Epidermal melanocyte (primary cell): ENCODE measurements around the gene EXOC6.

ENCODE experiments used
- DNase-seq: peaks from one replicate; pipeline ENCODE4 v3.0.0; 2011; ENCODE audit warnings: low spot score; ENCODE audit not compliant: insufficient read length

EXOC6 gene

GRCh38 chr10:93064874-93065660, 216.7 kb downstream of the EXOC6 start:
- no peak for DNase-seq

- no peak for DNase-seq
Observed at GRCh38 chr10:93065675-93066543, 217.6 kb downstream of the EXOC6 start.

- DNase-seq = no peak
Observed at GRCh38 chr10:93066544-93066913, 218.2 kb downstream of the EXOC6 start.

- no peak for DNase-seq
Observed at GRCh38 chr10:93067443-93068365, 219.4 kb downstream of the EXOC6 start.

- no peak for DNase-seq
Observed at GRCh38 chr10:93068411-93069244, 220.3 kb downstream of the EXOC6 start.

- DNase-seq = no peak
Observed at GRCh38 chr10:93069245-93069561, 220.9 kb downstream of the EXOC6 start.

- DNase-seq = no peak
Observed at GRCh38 chr10:93070378-93071176, 222.3 kb downstream of the EXOC6 start.

- DNase-seq = no peak
Observed at GRCh38 chr10:93071177-93071472, 222.8 kb downstream of the EXOC6 start.

- no peak for DNase-seq
Observed at GRCh38 chr10:93071674-93072224, 223.4 kb downstream of the EXOC6 start.

- DNase-seq = no peak
Observed at GRCh38 chr10:93072225-93072712, 223.9 kb downstream of the EXOC6 start.

- DNase-seq = no peak
Observed at GRCh38 chr10:93072713-93073538, 224.6 kb downstream of the EXOC6 start.

GRCh38 chr10:93073539-93074146, 225.3 kb downstream of the EXOC6 start, which contains the start of gene CYP26A1:
Gene CYP26A1 (plus strand): TSS chr10:93073893. CDS start chr10:93073935, 42 bp downstream.
- no peak for DNase-seq

GRCh38 chr10:93074147-93074596, 225.9 kb downstream of the EXOC6 start:
- DNase-seq = no peak

GRCh38 chr10:93074597-93075368, 226.5 kb downstream of the EXOC6 start:
- DNase-seq = no peak

- no peak for DNase-seq
Observed at GRCh38 chr10:93075369-93076221, 227.3 kb downstream of the EXOC6 start.

- DNase-seq = no peak
Observed at GRCh38 chr10:93076871-93077270, 228.6 kb downstream of the EXOC6 start.
